Measurements from ENCODE around the gene VIT. TPM values are rescaled to one million over a fixed set of nuclear protein-coding genes. Genes with fewer than 3 reads are reported as not detected.

VIT gene
- total RNA-seq, 1 donor from 2014 or later: not detected

GRCh38 chr2:36705326-36706020, 9.0 kb downstream of the VIT start:
- ATAC-seq (ENCODE audit: low read depth): no peak
- Mint-ChIP-seq H3K9me3 (peaks cover 1% of the 10 kb centered on the region), H3K36me3 (ENCODE audit: low read depth) (no peaks in the 10 kb centered on the region), H3K27ac (no peak overlapping the region), H3K27me3 (peaks cover 6% of the 10 kb centered on the region), H3K4me3 (no peak overlapping the region), H3K4me1 (no peaks in the 10 kb centered on the region)
- ChIA-PET POLR2A (no interaction called here), CTCF (no interaction called here)
- no peak for TF ChIP-seq CTCF (IDR thresholded peaks at IDR 0.05)
- intact Hi-C loops (cut with micrococcal nuclease): no loop called here
- no peak for DNase-seq

- ChIA-PET CTCF (no interaction called here), POLR2A (no interaction called here)
- peaks cover 6% of the 10 kb centered on the region for H3K27me3 Mint-ChIP-seq
- H3K4me1 Mint-ChIP-seq: no peaks in the 10 kb centered on the region
- peaks cover 8% of the 10 kb centered on the region for H3K9me3 Mint-ChIP-seq
- no peak for TF ChIP-seq CTCF (IDR thresholded peaks at IDR 0.05)
- H3K27ac Mint-ChIP-seq: no peak overlapping the region
- H3K4me3 Mint-ChIP-seq: no peak overlapping the region
- no peaks in the 10 kb centered on the region for H3K36me3 Mint-ChIP-seq (ENCODE audit: low read depth)
- no peak for DNase-seq
- intact Hi-C loops (cut with micrococcal nuclease): no loop called here
- ATAC-seq (ENCODE audit: low read depth): no peak
Measured at GRCh38 chr2:36706021-36706876, 9.7 kb downstream of the VIT start.

DNA sequence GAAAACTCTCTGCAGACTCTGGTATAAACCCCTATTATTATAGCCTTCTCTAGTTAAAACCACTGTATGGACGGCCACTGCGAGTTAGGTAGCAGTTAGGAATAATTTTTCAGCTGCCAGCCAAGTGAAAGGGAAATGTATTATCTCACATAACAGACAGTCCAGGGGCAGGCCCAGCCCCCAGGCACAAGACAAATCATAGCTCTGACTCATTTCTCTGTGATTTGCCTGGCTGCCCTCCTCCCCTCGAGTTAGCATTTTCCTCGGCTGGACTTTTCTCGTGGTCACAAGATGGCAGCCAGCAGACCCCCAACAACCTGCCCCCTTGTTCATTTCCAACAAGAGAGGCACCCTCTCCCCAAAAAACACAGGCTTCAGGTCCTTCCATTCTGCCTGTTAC, 10.5 kb downstream of the VIT start:
- Mint-ChIP-seq H3K27me3 (peaks cover 6% of the 10 kb centered on the region), H3K4me3 (no peak overlapping the region), H3K9me3 (peaks cover 10% of the 10 kb centered on the region), H3K4me1 (no peaks in the 10 kb centered on the region), H3K27ac (no peak overlapping the region), H3K36me3 (ENCODE audit: low read depth) (no peaks in the 10 kb centered on the region)
- ChIA-PET POLR2A (no interaction called here), CTCF (no interaction called here)
- intact Hi-C loops (cut with micrococcal nuclease): no loop called here
- DNase-seq (no peak), ATAC-seq (ENCODE audit: low read depth) (no peak)
- no peak for TF ChIP-seq CTCF (IDR thresholded peaks at IDR 0.05)

- no peak for ATAC-seq (ENCODE audit: low read depth)
- Mint-ChIP-seq H3K4me3 (no peak overlapping the region), H3K9me3 (peaks cover 10% of the 10 kb centered on the region), H3K27ac (no peak overlapping the region), H3K36me3 (ENCODE audit: low read depth) (no peaks in the 10 kb centered on the region), H3K27me3 (peaks cover 6% of the 10 kb centered on the region), H3K4me1 (no peaks in the 10 kb centered on the region)
- TF ChIP-seq CTCF (IDR thresholded peaks at IDR 0.05): no peak
- no peak for DNase-seq
- intact Hi-C loops (cut with micrococcal nuclease): no loop called here
- ChIA-PET POLR2A (no interaction called here), CTCF (no interaction called here)
Measured at GRCh38 chr2:36708041-36708741, 11.7 kb downstream of the VIT start.
